Measurements from ENCODE around the gene SEPHS1.
"Not testable (repeated sequence)": the region's sequence is repeated elsewhere in the genome, so short reads cannot be mapped to it uniquely, and the experiment has no call there.

Gene SEPHS1

DNA sequence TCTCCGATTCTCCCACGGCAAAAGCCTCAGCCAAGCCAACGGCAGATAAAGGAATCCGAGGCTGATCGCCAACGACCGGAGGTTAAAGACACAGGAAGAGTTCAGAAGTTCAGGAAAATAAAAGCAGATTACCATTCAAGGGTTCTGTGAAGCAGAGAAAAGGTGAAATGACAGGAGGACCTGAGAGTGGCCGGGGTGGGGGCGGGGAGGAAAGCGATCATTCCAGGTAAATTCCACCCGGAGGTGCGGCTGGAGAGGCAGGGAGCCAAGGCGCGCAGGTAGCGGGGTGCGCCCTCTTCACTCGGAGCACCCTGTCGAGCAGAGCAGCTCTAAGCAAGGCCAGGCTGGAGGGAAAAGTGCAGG is 35.3 kb upstream of the SEPHS1 start:
- TF ChIP-seq POLR2AphosphoS5 (IDR thresholded peaks at IDR 0.05; ENCODE audit: low read depth): no peak
- TF ChIP-seq, protein P1, sequence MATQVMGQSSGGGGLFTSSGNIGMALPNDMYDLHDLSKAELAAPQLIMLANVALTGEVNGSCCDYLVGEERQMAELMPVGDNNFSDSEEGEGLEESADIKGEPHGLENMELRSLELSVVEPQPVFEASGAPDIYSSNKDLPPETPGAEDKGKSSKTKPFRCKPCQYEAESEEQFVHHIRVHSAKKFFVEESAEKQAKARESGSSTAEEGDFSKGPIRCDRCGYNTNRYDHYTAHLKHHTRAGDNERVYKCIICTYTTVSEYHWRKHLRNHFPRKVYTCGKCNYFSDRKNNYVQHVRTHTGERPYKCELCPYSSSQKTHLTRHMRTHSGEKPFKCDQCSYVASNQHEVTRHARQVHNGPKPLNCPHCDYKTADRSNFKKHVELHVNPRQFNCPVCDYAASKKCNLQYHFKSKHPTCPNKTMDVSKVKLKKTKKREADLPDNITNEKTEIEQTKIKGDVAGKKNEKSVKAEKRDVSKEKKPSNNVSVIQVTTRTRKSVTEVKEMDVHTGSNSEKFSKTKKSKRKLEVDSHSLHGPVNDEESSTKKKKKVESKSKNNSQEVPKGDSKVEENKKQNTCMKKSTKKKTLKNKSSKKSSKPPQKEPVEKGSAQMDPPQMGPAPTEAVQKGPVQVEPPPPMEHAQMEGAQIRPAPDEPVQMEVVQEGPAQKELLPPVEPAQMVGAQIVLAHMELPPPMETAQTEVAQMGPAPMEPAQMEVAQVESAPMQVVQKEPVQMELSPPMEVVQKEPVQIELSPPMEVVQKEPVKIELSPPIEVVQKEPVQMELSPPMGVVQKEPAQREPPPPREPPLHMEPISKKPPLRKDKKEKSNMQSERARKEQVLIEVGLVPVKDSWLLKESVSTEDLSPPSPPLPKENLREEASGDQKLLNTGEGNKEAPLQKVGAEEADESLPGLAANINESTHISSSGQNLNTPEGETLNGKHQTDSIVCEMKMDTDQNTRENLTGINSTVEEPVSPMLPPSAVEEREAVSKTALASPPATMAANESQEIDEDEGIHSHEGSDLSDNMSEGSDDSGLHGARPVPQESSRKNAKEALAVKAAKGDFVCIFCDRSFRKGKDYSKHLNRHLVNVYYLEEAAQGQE (IDR thresholded peaks at IDR 0.05; ENCODE audit: insufficient replicate concordance, low read depth): no peak
- no peak for TF ChIP-seq SPI1 (IDR thresholded peaks at IDR 0.05; ENCODE audit: borderline replicate concordance, low read depth)
- TF ChIP-seq, protein P2, sequence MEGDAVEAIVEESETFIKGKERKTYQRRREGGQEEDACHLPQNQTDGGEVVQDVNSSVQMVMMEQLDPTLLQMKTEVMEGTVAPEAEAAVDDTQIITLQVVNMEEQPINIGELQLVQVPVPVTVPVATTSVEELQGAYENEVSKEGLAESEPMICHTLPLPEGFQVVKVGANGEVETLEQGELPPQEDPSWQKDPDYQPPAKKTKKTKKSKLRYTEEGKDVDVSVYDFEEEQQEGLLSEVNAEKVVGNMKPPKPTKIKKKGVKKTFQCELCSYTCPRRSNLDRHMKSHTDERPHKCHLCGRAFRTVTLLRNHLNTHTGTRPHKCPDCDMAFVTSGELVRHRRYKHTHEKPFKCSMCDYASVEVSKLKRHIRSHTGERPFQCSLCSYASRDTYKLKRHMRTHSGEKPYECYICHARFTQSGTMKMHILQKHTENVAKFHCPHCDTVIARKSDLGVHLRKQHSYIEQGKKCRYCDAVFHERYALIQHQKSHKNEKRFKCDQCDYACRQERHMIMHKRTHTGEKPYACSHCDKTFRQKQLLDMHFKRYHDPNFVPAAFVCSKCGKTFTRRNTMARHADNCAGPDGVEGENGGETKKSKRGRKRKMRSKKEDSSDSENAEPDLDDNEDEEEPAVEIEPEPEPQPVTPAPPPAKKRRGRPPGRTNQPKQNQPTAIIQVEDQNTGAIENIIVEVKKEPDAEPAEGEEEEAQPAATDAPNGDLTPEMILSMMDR (IDR thresholded peaks at IDR 0.05; ENCODE audit: insufficient read depth, low read length): no peak
- TF ChIP-seq GABPA (IDR thresholded peaks at IDR 0.05; ENCODE audit: low read depth): no peak
- Histone ChIP-seq H3K4me3 (replicated peaks; ENCODE audit: insufficient read depth, low read length) (no peak overlapping the region), H3K27ac (replicated peaks) (no peak overlapping the region), H3K27me3 (ENCODE audit: insufficient read depth, poor library complexity, severe bottlenecking) (no peaks in the 10 kb centered on the region)
- no peak for DNase-seq (ENCODE audit: low read depth in 1 of 2, low spot score in 1 of 2)

DNA sequence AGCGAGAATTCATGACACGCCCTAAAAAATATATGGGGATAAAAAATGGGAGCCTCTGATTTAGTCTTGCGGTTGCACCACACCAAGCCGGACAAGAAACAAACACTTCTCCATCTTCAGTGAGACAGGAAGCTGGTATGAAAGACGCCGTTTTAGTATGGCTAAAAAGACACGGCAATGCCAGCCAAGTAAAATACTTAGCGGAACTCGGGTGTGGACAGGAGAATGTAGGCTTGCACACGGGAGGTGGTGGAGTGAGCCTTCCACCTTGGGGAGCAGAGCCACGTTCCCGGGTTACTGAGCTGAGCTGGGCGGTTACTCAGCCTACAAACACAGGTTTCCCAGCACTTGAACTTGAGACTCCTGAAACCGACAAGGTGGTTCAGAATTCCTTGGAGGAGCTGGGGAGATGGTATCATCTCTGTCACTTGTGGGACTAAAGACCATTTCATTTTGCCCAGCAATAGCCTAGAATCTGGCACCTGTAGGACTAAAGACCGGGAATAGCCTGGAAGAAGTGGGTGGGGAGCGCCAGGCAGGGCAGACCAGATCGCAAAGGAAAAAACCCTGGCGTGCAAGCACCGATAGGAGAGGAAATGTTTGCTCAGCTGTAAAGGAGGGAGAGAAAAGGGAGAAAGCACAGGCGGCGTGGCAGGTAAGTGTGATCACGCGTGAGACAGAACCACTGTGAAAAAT is 34.8 kb upstream of the SEPHS1 start:
- peak in 1 of 2 experiments; percentile 2 for DNase-seq (ENCODE audit: low read depth in 1 of 2, low spot score in 1 of 2)
- no peaks in the 10 kb centered on the region for H3K27me3 ChIP-seq (ENCODE audit: insufficient read depth, poor library complexity, severe bottlenecking)
- TF ChIP-seq, protein P2 (IDR thresholded peaks at IDR 0.05; ENCODE audit: insufficient read depth, low read length): no peak
- no peak for TF ChIP-seq SPI1 (IDR thresholded peaks at IDR 0.05; ENCODE audit: borderline replicate concordance, low read depth)
- no peak for TF ChIP-seq POLR2AphosphoS5 (IDR thresholded peaks at IDR 0.05; ENCODE audit: low read depth)
- TF ChIP-seq, protein P1 (IDR thresholded peaks at IDR 0.05; ENCODE audit: insufficient replicate concordance, low read depth): no peak
- no peak for TF ChIP-seq GABPA (IDR thresholded peaks at IDR 0.05; ENCODE audit: low read depth)
- H3K4me3 ChIP-seq (replicated peaks; ENCODE audit: insufficient read depth, low read length): no peak overlapping the region
- H3K27ac ChIP-seq (replicated peaks): no peak overlapping the region

DNA sequence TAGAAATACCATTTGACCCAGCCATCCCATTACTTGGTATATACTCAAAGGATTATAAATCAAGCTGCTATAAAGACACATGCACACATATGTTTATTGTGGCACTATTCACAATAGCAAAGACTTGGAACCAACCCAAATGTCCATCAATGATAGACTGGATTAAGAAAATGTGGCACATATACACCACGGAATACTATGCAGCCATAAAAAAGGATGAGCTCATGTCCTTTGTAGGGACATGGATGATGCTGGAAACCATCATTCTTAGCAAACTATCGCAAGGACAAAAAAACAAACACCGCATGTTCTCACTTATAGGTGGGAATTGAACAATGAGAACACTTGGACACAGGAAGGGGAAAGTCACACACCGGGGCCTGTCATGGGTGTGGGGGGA is 31.0 kb upstream of the SEPHS1 start:
- H3K27ac ChIP-seq (replicated peaks); DNase-seq (ENCODE audit: low read depth in 1 of 2, low spot score in 1 of 2); H3K27me3 ChIP-seq (ENCODE audit: insufficient read depth, poor library complexity, severe bottlenecking); H3K4me3 ChIP-seq (replicated peaks; ENCODE audit: insufficient read depth, low read length): not testable (repeated sequence)

DNA sequence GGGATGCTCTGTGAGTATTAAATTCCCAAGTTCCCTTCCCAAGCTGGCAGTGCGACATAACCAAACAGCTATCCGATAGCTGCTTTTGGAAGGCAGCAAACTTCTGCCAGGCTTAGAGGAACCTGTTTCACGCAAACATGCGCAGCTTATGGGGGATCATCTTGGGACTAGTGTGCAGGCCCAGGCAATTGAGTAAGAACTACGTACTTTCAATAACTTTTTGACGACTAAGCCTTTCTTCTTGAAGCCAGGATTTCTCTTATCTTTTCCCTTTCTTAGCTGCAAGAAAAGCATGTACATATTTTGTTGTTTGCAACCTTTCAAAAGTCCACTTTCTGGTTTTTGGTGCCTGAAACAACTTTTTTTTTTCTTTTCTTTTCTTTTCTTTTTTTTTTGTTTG is 28.7 kb upstream of the SEPHS1 start:
- Histone ChIP-seq H3K4me3 (replicated peaks; ENCODE audit: insufficient read depth, low read length) (no peak overlapping the region), H3K27ac (replicated peaks) (no peak overlapping the region), H3K27me3 (ENCODE audit: insufficient read depth, poor library complexity, severe bottlenecking) (no peaks in the 10 kb centered on the region)
- TF ChIP-seq POLR2AphosphoS5 (IDR thresholded peaks at IDR 0.05; ENCODE audit: low read depth) (no peak), GABPA (IDR thresholded peaks at IDR 0.05; ENCODE audit: low read depth) (no peak), SPI1 (IDR thresholded peaks at IDR 0.05; ENCODE audit: borderline replicate concordance, low read depth) (no peak)
- TF ChIP-seq, protein P2 (IDR thresholded peaks at IDR 0.05; ENCODE audit: insufficient read depth, low read length): no peak
- TF ChIP-seq, protein P1 (IDR thresholded peaks at IDR 0.05; ENCODE audit: insufficient replicate concordance, low read depth): no peak
- DNase-seq (ENCODE audit: low read depth in 1 of 2, low spot score in 1 of 2): no peak

All from HL-60 (cell line).